GM18498 (cell line): ENCODE measurements around the gene MYH14.

Experiments
- ATAC-seq: cut with Tn5 transposase; IDR thresholded peaks from one replicate; pipeline ENCODE4 v1.9.1; 2021; ENCODE audit warnings: mild to moderate bottlenecking, moderate library complexity; ENCODE audit not compliant: unreplicated experiment

The MYH14 gene

GRCh38 chr19:50255115-50255514 lies 51.7 kb downstream of the MYH14 start:
- ATAC-seq = no peak

GRCh38 chr19:50257141-50257540 lies 53.7 kb downstream of the MYH14 start:
- no peak for ATAC-seq

- ATAC-seq = no peak
Observed at GRCh38 chr19:50258918-50259372, 55.5 kb downstream of the MYH14 start.

GRCh38 chr19:50261446-50261970 lies 58.1 kb downstream of the MYH14 start:
- ATAC-seq = no peak

GRCh38 chr19:50263176-50263575 lies 59.8 kb downstream of the MYH14 start:
- ATAC-seq = no peak

- no peak for ATAC-seq
Observed at GRCh38 chr19:50264483-50265186, 61.2 kb downstream of the MYH14 start.

GRCh38 chr19:50266041-50266440 lies 62.6 kb downstream of the MYH14 start:
- no peak for ATAC-seq

GRCh38 chr19:50266896-50267295 lies 63.5 kb downstream of the MYH14 start:
- no peak for ATAC-seq

- no peak for ATAC-seq
Observed at GRCh38 chr19:50268041-50268440, 64.6 kb downstream of the MYH14 start.

GRCh38 chr19:50268501-50268900 lies 65.1 kb downstream of the MYH14 start:
- no peak for ATAC-seq

GRCh38 chr19:50269653-50270052 lies 66.2 kb downstream of the MYH14 start:
- ATAC-seq = no peak

- ATAC-seq = no peak
Observed at GRCh38 chr19:50272263-50272897, 69.0 kb downstream of the MYH14 start.

GRCh38 chr19:50273821-50274220 lies 70.4 kb downstream of the MYH14 start:
- no peak for ATAC-seq

GRCh38 chr19:50275577-50276368 lies 72.4 kb downstream of the MYH14 start:
- no peak for ATAC-seq

- ATAC-seq = no peak
Observed at GRCh38 chr19:50276370-50277063, 73.1 kb downstream of the MYH14 start.

GRCh38 chr19:50277966-50278580 lies 74.7 kb downstream of the MYH14 start:
- ATAC-seq = no peak

- no peak for ATAC-seq
Observed at GRCh38 chr19:50280074-50280473, 76.7 kb downstream of the MYH14 start.

GRCh38 chr19:50280983-50281382 lies 77.6 kb downstream of the MYH14 start:
- ATAC-seq = no peak

GRCh38 chr19:50281491-50281890 lies 78.1 kb downstream of the MYH14 start:
- no peak for ATAC-seq

- ATAC-seq = no peak
Observed at GRCh38 chr19:50285833-50286232, 82.4 kb downstream of the MYH14 start.
